Hypothalamus (tissue), 51 donors: ENCODE results near the gene CTNNBIP1.
"Not testable (repeated sequence)": the region's sequence is repeated elsewhere in the genome, so short reads cannot be mapped to it uniquely, and the experiment has no call there.

Experiments used
- DNase-seq, 51 donors: peaks; one replicate each; lab custom pipeline; 2025; lab: John Stamatoyannopoulos, UW

CTNNBIP1 gene

GRCh38 chr1:9815150-9815549, 94.9 kb downstream of the CTNNBIP1 start:
- DNase-seq = no peak

GRCh38 chr1:9814619-9815018, 95.5 kb downstream of the CTNNBIP1 start:
- DNase-seq = no peak

- no peak for DNase-seq
These were observed 98.7 kb downstream of the CTNNBIP1 start for GRCh38 chr1:9811239-9811966.

GRCh38 chr1:9809100-9809510, 101.0 kb downstream of the CTNNBIP1 start:
- no peak for DNase-seq

GRCh38 chr1:9808459-9808858, 101.6 kb downstream of the CTNNBIP1 start:
- no peak for DNase-seq

- DNase-seq = no peak
These were observed 102.5 kb downstream of the CTNNBIP1 start for GRCh38 chr1:9807541-9807940.

GRCh38 chr1:9805972-9806371, 104.1 kb downstream of the CTNNBIP1 start:
- not testable (repeated sequence) for DNase-seq

- DNase-seq = no peak
These were observed 105.0 kb downstream of the CTNNBIP1 start for GRCh38 chr1:9805006-9805508.

GRCh38 chr1:9803003-9803918, 106.8 kb downstream of the CTNNBIP1 start:
- DNase-seq = not testable (repeated sequence)

GRCh38 chr1:9801909-9802308, 108.2 kb downstream of the CTNNBIP1 start:
- no peak for DNase-seq
